Vagina (tissue), 2 donors: Measurements from ENCODE around the gene PLPPR2.

ENCODE experiments used
- POLR2A ChIP-seq, 2 donors: fragments of 450-650 bp; IDR thresholded peaks; one replicate each; pipeline ENCODE4 v1.6.1; 2017; ENCODE audit warnings: antibody characterized with exemption in 2 of 2, mild to moderate bottlenecking in 2 of 2, moderate library complexity in 2 of 2
- POLR2AphosphoS5 ChIP-seq, 2 donors: sonication (generic); formaldehyde crosslinking; IDR thresholded peaks; one replicate each; pipeline ENCODE4 v1.9.0; 2017; ENCODE audit warnings: antibody characterized with exemption in 2 of 2, mild to moderate bottlenecking in 2 of 2, low read depth in 1 of 2; ENCODE audit not compliant: insufficient read depth in 1 of 2
- TF ChIP-seq, protein P1 (sequence below), 3 experiments: fragments of 450-650 bp in 2 of 3; fragments of 200-600 bp in 1 of 3; sonication (generic) in 1 of 3; IDR thresholded peaks; one replicate each; pipeline ENCODE4 v1.5.1; 2017 to 2019; ENCODE audit warnings: antibody characterized with exemption in 3 of 3, mild to moderate bottlenecking in 2 of 3, moderate library complexity in 2 of 3

DNA sequence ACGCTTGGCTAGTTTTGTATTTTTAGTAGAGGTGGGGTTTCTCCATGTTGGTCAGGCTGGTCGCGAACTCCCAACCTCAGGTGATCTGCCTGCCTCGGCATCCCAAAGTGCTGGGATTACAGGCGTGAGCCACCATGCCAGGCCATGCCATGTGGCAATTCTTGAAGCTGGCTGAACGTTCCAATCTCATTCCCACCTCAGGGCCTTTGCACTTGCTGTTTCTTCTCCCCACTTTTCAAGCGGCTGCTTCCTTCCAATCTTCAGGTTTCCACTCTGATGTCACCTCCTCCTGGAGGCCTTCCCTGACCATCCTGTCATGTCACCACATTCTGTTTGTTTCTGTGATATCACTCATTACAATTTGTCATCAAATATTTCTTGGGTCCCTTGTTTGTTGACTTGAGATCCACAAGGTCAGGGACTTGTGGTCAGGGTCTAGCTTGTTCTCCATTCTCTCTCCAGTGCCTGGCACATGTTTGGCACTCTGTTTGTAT, 24.7 kb downstream of the PLPPR2 start:
- TF ChIP-seq POLR2A (IDR thresholded peaks at IDR 0.05) (no peak), POLR2AphosphoS5 (IDR thresholded peaks at IDR 0.05; ENCODE audit: insufficient read depth in 1 of 2, low read depth in 1 of 2) (no peak)
- TF ChIP-seq, protein P1, sequence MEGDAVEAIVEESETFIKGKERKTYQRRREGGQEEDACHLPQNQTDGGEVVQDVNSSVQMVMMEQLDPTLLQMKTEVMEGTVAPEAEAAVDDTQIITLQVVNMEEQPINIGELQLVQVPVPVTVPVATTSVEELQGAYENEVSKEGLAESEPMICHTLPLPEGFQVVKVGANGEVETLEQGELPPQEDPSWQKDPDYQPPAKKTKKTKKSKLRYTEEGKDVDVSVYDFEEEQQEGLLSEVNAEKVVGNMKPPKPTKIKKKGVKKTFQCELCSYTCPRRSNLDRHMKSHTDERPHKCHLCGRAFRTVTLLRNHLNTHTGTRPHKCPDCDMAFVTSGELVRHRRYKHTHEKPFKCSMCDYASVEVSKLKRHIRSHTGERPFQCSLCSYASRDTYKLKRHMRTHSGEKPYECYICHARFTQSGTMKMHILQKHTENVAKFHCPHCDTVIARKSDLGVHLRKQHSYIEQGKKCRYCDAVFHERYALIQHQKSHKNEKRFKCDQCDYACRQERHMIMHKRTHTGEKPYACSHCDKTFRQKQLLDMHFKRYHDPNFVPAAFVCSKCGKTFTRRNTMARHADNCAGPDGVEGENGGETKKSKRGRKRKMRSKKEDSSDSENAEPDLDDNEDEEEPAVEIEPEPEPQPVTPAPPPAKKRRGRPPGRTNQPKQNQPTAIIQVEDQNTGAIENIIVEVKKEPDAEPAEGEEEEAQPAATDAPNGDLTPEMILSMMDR (IDR thresholded peaks at IDR 0.05) = no peak
